Measurements from ENCODE around the gene PHACTR3.
"Not testable (repeated sequence)": the region's sequence is repeated elsewhere in the genome, so short reads cannot be mapped to it uniquely, and the experiment has no call there.

The PHACTR3 gene

GRCh38 chr20:59884494-59884893 lies 280.2 kb downstream of the PHACTR3 start:
- no peak for TF ChIP-seq ZFX (IDR thresholded peaks at IDR 0.05; ENCODE audit: borderline replicate concordance)
- TF ChIP-seq, protein P1, sequence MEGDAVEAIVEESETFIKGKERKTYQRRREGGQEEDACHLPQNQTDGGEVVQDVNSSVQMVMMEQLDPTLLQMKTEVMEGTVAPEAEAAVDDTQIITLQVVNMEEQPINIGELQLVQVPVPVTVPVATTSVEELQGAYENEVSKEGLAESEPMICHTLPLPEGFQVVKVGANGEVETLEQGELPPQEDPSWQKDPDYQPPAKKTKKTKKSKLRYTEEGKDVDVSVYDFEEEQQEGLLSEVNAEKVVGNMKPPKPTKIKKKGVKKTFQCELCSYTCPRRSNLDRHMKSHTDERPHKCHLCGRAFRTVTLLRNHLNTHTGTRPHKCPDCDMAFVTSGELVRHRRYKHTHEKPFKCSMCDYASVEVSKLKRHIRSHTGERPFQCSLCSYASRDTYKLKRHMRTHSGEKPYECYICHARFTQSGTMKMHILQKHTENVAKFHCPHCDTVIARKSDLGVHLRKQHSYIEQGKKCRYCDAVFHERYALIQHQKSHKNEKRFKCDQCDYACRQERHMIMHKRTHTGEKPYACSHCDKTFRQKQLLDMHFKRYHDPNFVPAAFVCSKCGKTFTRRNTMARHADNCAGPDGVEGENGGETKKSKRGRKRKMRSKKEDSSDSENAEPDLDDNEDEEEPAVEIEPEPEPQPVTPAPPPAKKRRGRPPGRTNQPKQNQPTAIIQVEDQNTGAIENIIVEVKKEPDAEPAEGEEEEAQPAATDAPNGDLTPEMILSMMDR (IDR thresholded peaks at IDR 0.05), result no peak
- H3K27ac ChIP-seq, result no peak overlapping the region

GRCh38 chr20:59888050-59888449 lies 283.7 kb downstream of the PHACTR3 start:
- no peak overlapping the region for H3K27ac ChIP-seq
- TF ChIP-seq ZFX (IDR thresholded peaks at IDR 0.05; ENCODE audit: borderline replicate concordance), result no peak
- TF ChIP-seq, protein P1 (IDR thresholded peaks at IDR 0.05), result no peak

GRCh38 chr20:59890035-59890434 lies 285.7 kb downstream of the PHACTR3 start:
- not testable (repeated sequence) for H3K27ac ChIP-seq

- H3K27ac ChIP-seq, result no peak overlapping the region
- no peak for TF ChIP-seq ZFX (IDR thresholded peaks at IDR 0.05; ENCODE audit: borderline replicate concordance)
- TF ChIP-seq, protein P1 (IDR thresholded peaks at IDR 0.05), result no peak
These were observed 287.2 kb downstream of the PHACTR3 start for GRCh38 chr20:59891581-59891980.

- no peak for TF ChIP-seq ZFX (IDR thresholded peaks at IDR 0.05; ENCODE audit: borderline replicate concordance)
- TF ChIP-seq, protein P1 (IDR thresholded peaks at IDR 0.05), result no peak
- H3K27ac ChIP-seq, result no peak overlapping the region
These were observed 291.6 kb downstream of the PHACTR3 start for GRCh38 chr20:59895908-59896307.
